PC-9 (cell line): ENCODE results near the gene IMMP2L. TPM values are rescaled to one million over a fixed set of nuclear protein-coding genes. Genes with fewer than 3 reads are reported as not detected.

ENCODE experiments used
- BruUV-seq: library from RNA; stranded (reverse); fragments of 400-500 nt; replicated peaks from 2 replicates; lab custom pipeline; 2021; lab: Mats Ljungman, UMichigan
- CTCF ChIA-PET: fragments of 300-600 bp; sonication (Branson Sonifier 250); formaldehyde crosslinking; loops from one replicate; lab custom pipeline; 2022; ENCODE audit warnings: antibody characterized with exemption; lab: Charles Lee
- POLR2A ChIA-PET: fragments of 300-600 bp; sonication (Branson Sonifier 250); formaldehyde crosslinking; loops from one replicate; lab custom pipeline; 2022; ENCODE audit warnings: antibody characterized with exemption; ENCODE audit not compliant: unreplicated experiment; lab: Charles Lee
- DNase-seq, 2 experiments: peaks; one replicate each; pipeline versions ENCODE4 v3.0.0 to v3.0.0-alpha.2; 2015 to 2022; ENCODE audit warnings: mixed read lengths in 1 of 2
- H2AFZ ChIP-seq: fragments of 200-600 bp; sonication (generic); 2 replicates; pipeline ENCODE4 v1.8.1; 2017; ENCODE audit warnings: antibody characterized with exemption
- H3F3A ChIP-seq: fragments of 200-600 bp; sonication (generic); 2 replicates; pipeline ENCODE4 v1.8.1; 2017; ENCODE audit warnings: antibody characterized with exemption, mild to moderate bottlenecking, low read depth; ENCODE audit not compliant: insufficient read depth
- H3K27ac ChIP-seq: fragments of 200-600 bp; sonication (generic); 2 replicates; pipeline ENCODE4 v1.6.1; 2016; ENCODE audit warnings: mixed run types
- H3K27me3 ChIP-seq: fragments of 200-600 bp; sonication (generic); 2 replicates; pipeline ENCODE4 v1.6.1; 2016; ENCODE audit warnings: low read depth, mixed run types; ENCODE audit not compliant: insufficient read depth
- H3K36me3 ChIP-seq: fragments of 200-600 bp; sonication (generic); 2 replicates; pipeline ENCODE4 v1.6.1; 2016; ENCODE audit warnings: low read depth, mixed run types
- H3K4me1 ChIP-seq: fragments of 200-600 bp; sonication (generic); replicated peaks from 2 replicates; pipeline ENCODE4 v1.6.1; 2016; ENCODE audit warnings: mixed run types; ENCODE audit not compliant: insufficient read depth
- H3K4me2 ChIP-seq: fragments of 200-600 bp; sonication (generic); 2 replicates; pipeline ENCODE4 v1.6.1; 2017; ENCODE audit warnings: mixed run types
- H3K4me3 ChIP-seq: fragments of 200-600 bp; sonication (generic); 2 replicates; pipeline ENCODE4 v1.6.1; 2016; ENCODE audit warnings: mixed run types
- H3K79me2 ChIP-seq: fragments of 200-600 bp; sonication (generic); 2 replicates; pipeline ENCODE4 v1.6.1; 2017; ENCODE audit warnings: low read depth, mixed run types
- H3K9me2 ChIP-seq: fragments of 200-600 bp; sonication (generic); 2 replicates; pipeline ENCODE4 v1.8.1; 2017; ENCODE audit warnings: mild to moderate bottlenecking; ENCODE audit not compliant: insufficient read depth
- H3K9me3 ChIP-seq: fragments of 200-600 bp; sonication (generic); 2 replicates; pipeline ENCODE4 v1.8.1; 2016; ENCODE audit warnings: low read depth; ENCODE audit not compliant: insufficient read depth
- H4K20me1 ChIP-seq: fragments of 200-600 bp; sonication (generic); 2 replicates; pipeline ENCODE4 v1.8.1; 2017; ENCODE audit not compliant: insufficient read depth
- CTCF ChIP-seq: fragments of 200-600 bp; sonication (generic); conservative IDR thresholded peaks from 2 replicates; pipeline ENCODE4 v1.6.1; 2017; ENCODE audit warnings: mixed run types, antibody characterized with exemption, mild to moderate bottlenecking, moderate library complexity
- EZH2 ChIP-seq: fragments of 200-600 bp; sonication (generic); IDR thresholded peaks from 2 replicates; pipeline ENCODE4 v1.8.0; 2017; ENCODE audit warnings: antibody characterized with exemption, low read depth
- intact Hi-C: fragments of 100-400 bp; cut with micrococcal nuclease; formaldehyde crosslinking; loops from one replicate; pipeline ENCODE4 v1.10.0; 2022; ENCODE audit not compliant: unreplicated experiment
- total RNA-seq: library from RNA; stranded (reverse); gene quantifications from 2 replicates; pipeline ENCODE4 v1.2.3, GENCODE V29; 2021

IMMP2L gene
- total RNA-seq, 1 experiment from 2014 or later: 40.5 TPM

GRCh38 chr7:111082351-111082750, 479.9 kb downstream of the IMMP2L start:
- no peak overlapping the region for H3K4me3 ChIP-seq
- H3K27me3 ChIP-seq: no peaks in the 10 kb centered on the region
- no peak for DNase-seq
- H3K9me3 ChIP-seq: no peaks in the 10 kb centered on the region
- no peak overlapping the region for H3K27ac ChIP-seq
- POLR2A ChIA-PET: no interaction called here
- no peaks in the 10 kb centered on the region for H4K20me1 ChIP-seq
- H3K36me3 ChIP-seq: no peaks in the 10 kb centered on the region
- H3K79me2 ChIP-seq: no peaks in the 10 kb centered on the region
- intact Hi-C loops: no loop called here
- TF ChIP-seq EZH2: no peak
- no peak for TF ChIP-seq CTCF
- no peak overlapping the region for H3K4me2 ChIP-seq
- CTCF ChIA-PET: no interaction called here
- no peaks in the 10 kb centered on the region for H3K4me1 ChIP-seq
- H3F3A ChIP-seq: no peaks in the 10 kb centered on the region
- no peak overlapping the region for H2AFZ ChIP-seq
- no peaks in the 10 kb centered on the region for H3K9me2 ChIP-seq
- BruUV-seq: no TSS peak

DNA sequence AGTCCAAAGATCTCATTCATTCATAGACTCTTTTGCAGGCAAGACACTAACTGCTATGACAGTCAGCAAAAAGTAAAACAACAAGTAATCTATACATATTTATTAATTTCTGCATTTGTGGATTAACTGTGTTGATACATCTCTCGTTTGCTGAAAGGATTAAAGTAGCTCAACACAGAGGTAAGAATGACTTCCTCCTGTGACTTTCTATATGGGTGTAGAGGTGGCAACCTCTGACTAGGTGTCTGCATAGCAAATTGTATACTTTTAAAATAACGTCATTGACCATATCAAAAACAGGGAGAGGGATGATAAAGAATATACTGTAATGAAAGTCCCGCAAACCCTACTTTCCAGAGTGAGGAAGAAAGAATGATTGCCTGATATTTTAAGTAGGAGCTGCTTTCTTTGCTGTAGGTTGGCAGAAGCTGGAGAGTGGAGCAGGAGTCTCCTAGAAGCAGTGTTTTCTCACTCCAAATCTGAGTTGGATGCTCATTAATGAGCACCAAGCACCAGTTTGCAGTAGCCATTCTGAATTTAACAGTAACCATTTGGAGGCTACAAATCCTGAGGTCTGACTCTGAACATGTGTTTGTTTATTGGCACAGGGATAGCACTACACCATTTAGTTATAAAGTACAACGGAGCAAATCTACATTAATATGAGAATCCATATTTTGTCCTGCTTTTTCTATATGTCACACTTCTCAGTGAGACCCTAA, 480.6 kb downstream of the IMMP2L start:
- no peaks in the 10 kb centered on the region for H4K20me1 ChIP-seq
- H3K9me2 ChIP-seq: no peaks in the 10 kb centered on the region
- TF ChIP-seq CTCF: no peak
- H3K27ac ChIP-seq: no peak overlapping the region
- H3K4me3 ChIP-seq: no peak overlapping the region
- intact Hi-C loops: no loop called here
- no peak overlapping the region for H2AFZ ChIP-seq
- no peaks in the 10 kb centered on the region for H3K4me1 ChIP-seq
- H3K79me2 ChIP-seq: no peaks in the 10 kb centered on the region
- POLR2A ChIA-PET: no interaction called here
- no peaks in the 10 kb centered on the region for H3K9me3 ChIP-seq
- BruUV-seq: no TSS peak
- H3K36me3 ChIP-seq: no peaks in the 10 kb centered on the region
- no peaks in the 10 kb centered on the region for H3F3A ChIP-seq
- CTCF ChIA-PET: no interaction called here
- DNase-seq: no peak
- no peaks in the 10 kb centered on the region for H3K27me3 ChIP-seq
- no peak overlapping the region for H3K4me2 ChIP-seq

DNA sequence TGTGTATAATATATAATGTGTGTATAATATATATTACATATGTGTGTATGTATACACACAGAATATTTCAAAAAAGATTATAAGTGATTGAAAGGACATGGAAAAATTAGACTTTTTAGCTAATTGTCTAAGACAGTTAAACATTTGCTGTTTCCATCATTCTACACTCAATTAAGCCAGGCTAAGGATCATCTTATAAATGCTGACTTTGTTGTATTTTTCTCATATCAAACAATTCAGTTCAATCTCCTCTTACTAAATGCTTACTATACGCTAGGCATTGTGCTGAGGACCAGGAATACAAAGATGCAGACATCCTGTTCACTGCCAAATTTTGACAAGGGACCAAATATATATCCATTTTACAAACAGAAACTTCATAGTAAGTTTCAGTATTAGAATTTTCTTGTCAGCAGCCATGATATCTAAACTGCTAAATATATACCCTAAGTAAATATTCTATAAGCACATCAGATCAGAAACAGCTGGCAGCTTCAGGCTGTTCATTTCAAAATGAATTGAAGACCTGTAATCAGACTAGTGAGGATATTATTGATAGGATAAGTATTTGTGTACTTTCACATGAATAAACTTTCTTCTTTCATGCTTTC, 481.7 kb downstream of the IMMP2L start:
- Histone ChIP-seq H3K9me2 (no peaks in the 10 kb centered on the region), H3K4me2 (no peak overlapping the region), H2AFZ (no peak overlapping the region), H3K27ac (no peak overlapping the region), H3K9me3 (no peaks in the 10 kb centered on the region), H3K4me3 (no peak overlapping the region), H3K79me2 (no peaks in the 10 kb centered on the region), H3F3A (no peaks in the 10 kb centered on the region), H3K36me3 (no peaks in the 10 kb centered on the region), H4K20me1 (no peaks in the 10 kb centered on the region), H3K4me1 (no peaks in the 10 kb centered on the region), H3K27me3 (no peaks in the 10 kb centered on the region)
- DNase-seq: no peak
- intact Hi-C loops: no loop called here
- BruUV-seq: no TSS peak
- POLR2A ChIA-PET: no interaction called here
- CTCF ChIA-PET: no interaction called here
- TF ChIP-seq CTCF: no peak
- TF ChIP-seq EZH2: no peak
